ENCODE results near the gene PPRC1.

Gene PPRC1

DNA sequence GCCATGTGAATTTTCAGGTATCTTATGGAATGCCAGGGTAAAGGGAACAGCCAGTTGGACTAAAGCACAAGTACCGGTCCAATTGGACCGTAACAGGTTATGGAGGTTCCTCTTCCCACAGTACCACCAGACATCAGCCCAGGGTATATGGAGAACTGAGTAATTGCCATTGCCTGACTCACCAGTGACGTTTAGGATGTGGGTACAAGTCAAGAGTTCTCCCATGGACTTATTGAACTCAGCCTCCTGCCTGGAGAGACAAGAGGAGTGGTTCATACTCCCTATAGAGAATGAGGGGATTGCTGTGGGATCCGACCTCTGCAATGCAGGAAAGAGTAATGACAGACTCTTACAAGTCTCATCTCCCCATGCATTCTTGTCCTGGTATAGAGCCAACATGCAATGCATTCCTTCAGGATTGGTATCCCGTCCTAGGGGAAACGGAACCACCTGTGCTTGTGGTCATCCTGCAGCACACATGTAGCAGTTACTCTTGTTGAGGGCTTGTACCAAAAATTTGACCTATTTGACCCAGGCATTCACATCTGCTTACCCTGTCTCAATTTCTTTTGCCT is 62.5 kb downstream of the PPRC1 start:
- Histone ChIP-seq H3K36me3 (no peaks in the 10 kb centered on the region), H3K4me3 (ENCODE audit: low read depth, low read length) (no peak overlapping the region), H3K9me3 (ENCODE audit: severe bottlenecking) (peaks cover 7% of the 10 kb centered on the region), H3K27ac (no peak overlapping the region), H3K27me3 (ENCODE audit: insufficient read depth, low read depth, severe bottlenecking) (no peaks in the 10 kb centered on the region)
- no peak for DNase-seq
- TF ChIP-seq, protein P1, sequence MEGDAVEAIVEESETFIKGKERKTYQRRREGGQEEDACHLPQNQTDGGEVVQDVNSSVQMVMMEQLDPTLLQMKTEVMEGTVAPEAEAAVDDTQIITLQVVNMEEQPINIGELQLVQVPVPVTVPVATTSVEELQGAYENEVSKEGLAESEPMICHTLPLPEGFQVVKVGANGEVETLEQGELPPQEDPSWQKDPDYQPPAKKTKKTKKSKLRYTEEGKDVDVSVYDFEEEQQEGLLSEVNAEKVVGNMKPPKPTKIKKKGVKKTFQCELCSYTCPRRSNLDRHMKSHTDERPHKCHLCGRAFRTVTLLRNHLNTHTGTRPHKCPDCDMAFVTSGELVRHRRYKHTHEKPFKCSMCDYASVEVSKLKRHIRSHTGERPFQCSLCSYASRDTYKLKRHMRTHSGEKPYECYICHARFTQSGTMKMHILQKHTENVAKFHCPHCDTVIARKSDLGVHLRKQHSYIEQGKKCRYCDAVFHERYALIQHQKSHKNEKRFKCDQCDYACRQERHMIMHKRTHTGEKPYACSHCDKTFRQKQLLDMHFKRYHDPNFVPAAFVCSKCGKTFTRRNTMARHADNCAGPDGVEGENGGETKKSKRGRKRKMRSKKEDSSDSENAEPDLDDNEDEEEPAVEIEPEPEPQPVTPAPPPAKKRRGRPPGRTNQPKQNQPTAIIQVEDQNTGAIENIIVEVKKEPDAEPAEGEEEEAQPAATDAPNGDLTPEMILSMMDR (IDR thresholded peaks at IDR 0.05; ENCODE audit: low read depth, low read length), result no peak

DNA sequence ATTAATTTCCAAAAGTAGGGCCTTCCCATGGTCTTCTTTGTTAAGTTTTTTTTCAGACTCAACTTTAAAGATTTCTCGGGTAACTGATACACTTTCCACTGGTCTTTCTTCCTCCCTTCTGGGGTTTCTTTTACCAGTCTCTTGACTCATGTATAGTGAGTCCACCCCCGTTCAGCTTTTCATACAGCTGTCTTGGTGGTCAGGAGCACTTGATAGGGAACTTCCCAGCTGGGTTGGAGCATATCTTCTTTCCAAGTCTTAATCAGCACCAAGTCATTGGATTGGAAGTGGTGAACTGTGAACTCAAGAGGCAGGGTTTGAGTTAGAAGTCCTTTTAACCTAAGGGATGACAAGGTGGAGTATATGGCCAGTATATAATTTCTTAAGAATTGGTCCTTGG is 64.1 kb downstream of the PPRC1 start:
- H3K27ac ChIP-seq, result no peak overlapping the region
- TF ChIP-seq, protein P1 (IDR thresholded peaks at IDR 0.05; ENCODE audit: low read depth, low read length), result no peak
- H3K4me3 ChIP-seq (ENCODE audit: low read depth, low read length), result no peak overlapping the region
- DNase-seq, result no peak
- H3K27me3 ChIP-seq (ENCODE audit: insufficient read depth, low read depth, severe bottlenecking), result no peaks in the 10 kb centered on the region
- H3K9me3 ChIP-seq (ENCODE audit: severe bottlenecking), result peaks cover 5% of the 10 kb centered on the region
- no peaks in the 10 kb centered on the region for H3K36me3 ChIP-seq

DNA sequence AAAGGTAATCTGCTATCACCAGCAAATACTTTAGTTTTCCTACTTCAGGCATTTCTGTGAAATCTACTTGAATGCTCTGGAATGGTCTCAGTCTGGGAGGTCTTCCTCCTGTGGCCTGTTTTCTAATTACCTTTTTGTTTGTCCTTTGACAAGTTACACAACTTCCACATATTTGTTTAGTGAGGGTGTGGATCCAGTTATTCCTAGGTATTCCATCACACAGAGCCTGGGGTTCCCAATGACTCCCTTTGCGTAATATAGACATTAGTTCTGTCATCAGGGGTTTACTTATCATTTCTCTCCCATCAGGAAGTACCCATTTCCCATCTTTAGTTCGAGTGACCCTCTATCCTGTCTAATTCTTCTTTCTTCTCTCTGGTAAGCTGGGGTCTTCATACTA is 65.2 kb downstream of the PPRC1 start:
- Histone ChIP-seq H3K36me3 (no peaks in the 10 kb centered on the region), H3K27ac (no peak overlapping the region), H3K4me3 (ENCODE audit: low read depth, low read length) (no peak overlapping the region), H3K27me3 (ENCODE audit: insufficient read depth, low read depth, severe bottlenecking) (no peaks in the 10 kb centered on the region), H3K9me3 (ENCODE audit: severe bottlenecking) (peaks cover 5% of the 10 kb centered on the region)
- TF ChIP-seq, protein P1 (IDR thresholded peaks at IDR 0.05; ENCODE audit: low read depth, low read length), result no peak
- no peak for DNase-seq
